ENCODE data around the gene CFAP221. TPM values are rescaled to one million over a fixed set of nuclear protein-coding genes. Genes with fewer than 3 reads are reported as not detected.

Gene CFAP221
- total RNA-seq, 2 donors from 2014 or later = 0.56 TPM; not detected in 1

GRCh38 chr2:119693567-119693966 is 149.3 kb downstream of the CFAP221 start:
- no peak for TF ChIP-seq CTCF (IDR thresholded peaks at IDR 0.05)
- no peak for ATAC-seq (ENCODE audit: insufficient number of reproducible peaks, low FRiP score, low read depth)
- Histone ChIP-seq H3K36me3 (no peaks in the 10 kb centered on the region), H3K4me3 (no peak overlapping the region), H3K27ac (no peak overlapping the region), H3K4me1 (ENCODE audit: control insufficient read depth in 1 of 2, low read depth in 2 of 2) (peaks cover 0 to 9% of the 10 kb centered on the region in 2 donors), H3K27me3 (replicated peaks; ENCODE audit: insufficient read depth) (no peaks in the 10 kb centered on the region), H3K9me3 (no peaks in the 10 kb centered on the region)
- no peak for DNase-seq (ENCODE audit: low spot score)

- H3K4me3 ChIP-seq = no peak overlapping the region
- peaks cover 0 to 9% of the 10 kb centered on the region in 2 donors for H3K4me1 ChIP-seq (ENCODE audit: control insufficient read depth in 1 of 2, low read depth in 2 of 2)
- no peak overlapping the region for H3K27ac ChIP-seq
- H3K36me3 ChIP-seq = no peaks in the 10 kb centered on the region
- H3K9me3 ChIP-seq = no peaks in the 10 kb centered on the region
- ATAC-seq (ENCODE audit: insufficient number of reproducible peaks, low FRiP score, low read depth) (no peak), DNase-seq (ENCODE audit: low spot score) (no peak)
- no peak for TF ChIP-seq CTCF (IDR thresholded peaks at IDR 0.05)
- H3K27me3 ChIP-seq (replicated peaks; ENCODE audit: insufficient read depth) = no peaks in the 10 kb centered on the region
Observed at GRCh38 chr2:119693967-119694366, 149.7 kb downstream of the CFAP221 start.

GRCh38 chr2:119694470-119694844 is 150.2 kb downstream of the CFAP221 start:
- no peaks in the 10 kb centered on the region for H3K36me3 ChIP-seq
- H3K4me1 ChIP-seq (ENCODE audit: control insufficient read depth in 1 of 2, low read depth in 2 of 2) = peaks cover 0 to 9% of the 10 kb centered on the region in 2 donors
- H3K9me3 ChIP-seq = no peaks in the 10 kb centered on the region
- DNase-seq (ENCODE audit: low spot score) (no peak), ATAC-seq (ENCODE audit: insufficient number of reproducible peaks, low FRiP score, low read depth) (no peak)
- H3K27ac ChIP-seq = no peak overlapping the region
- no peaks in the 10 kb centered on the region for H3K27me3 ChIP-seq (replicated peaks; ENCODE audit: insufficient read depth)
- no peak overlapping the region for H3K4me3 ChIP-seq
- no peak for TF ChIP-seq CTCF (IDR thresholded peaks at IDR 0.05)

GRCh38 chr2:119694845-119695521 is 150.7 kb downstream of the CFAP221 start:
- Histone ChIP-seq H3K9me3 (no peaks in the 10 kb centered on the region), H3K27me3 (replicated peaks; ENCODE audit: insufficient read depth) (no peaks in the 10 kb centered on the region), H3K4me3 (no peak overlapping the region), H3K4me1 (ENCODE audit: control insufficient read depth in 1 of 2, low read depth in 2 of 2) (peaks cover 0 to 9% of the 10 kb centered on the region in 2 donors), H3K27ac (no peak overlapping the region), H3K36me3 (no peaks in the 10 kb centered on the region)
- TF ChIP-seq CTCF (IDR thresholded peaks at IDR 0.05) = no peak
- DNase-seq (ENCODE audit: low spot score) (no peak), ATAC-seq (ENCODE audit: insufficient number of reproducible peaks, low FRiP score, low read depth) (no peak)

- Histone ChIP-seq H3K27me3 (replicated peaks; ENCODE audit: insufficient read depth) (no peaks in the 10 kb centered on the region), H3K27ac (no peak overlapping the region), H3K4me3 (no peak overlapping the region), H3K4me1 (ENCODE audit: control insufficient read depth in 1 of 2, low read depth in 2 of 2) (peaks cover 0 to 9% of the 10 kb centered on the region in 2 donors), H3K9me3 (no peaks in the 10 kb centered on the region), H3K36me3 (no peaks in the 10 kb centered on the region)
- no peak for TF ChIP-seq CTCF (IDR thresholded peaks at IDR 0.05)
- no peak for ATAC-seq (ENCODE audit: insufficient number of reproducible peaks, low FRiP score, low read depth)
- DNase-seq (ENCODE audit: low spot score) = no peak
Observed at GRCh38 chr2:119696005-119696404, 151.8 kb downstream of the CFAP221 start.
